HG03280 (cell line): ENCODE measurements around the gene SMTNL1.
"Not testable (repeated sequence)": the region's sequence is repeated elsewhere in the genome, so short reads cannot be mapped to it uniquely, and the experiment has no call there.

Experiments used
- ATAC-seq: cut with Tn5 transposase; IDR thresholded peaks from one replicate; pipeline ENCODE4 v1.9.1; 2021; ENCODE audit warnings: mild to moderate bottlenecking, moderate library complexity; ENCODE audit not compliant: unreplicated experiment

SMTNL1 gene

GRCh38 chr11:57508341-57509170 is 28.8 kb upstream of the SMTNL1 start:
- no peak for ATAC-seq

GRCh38 chr11:57511741-57512430 is 25.5 kb upstream of the SMTNL1 start:
- no peak for ATAC-seq

DNA sequence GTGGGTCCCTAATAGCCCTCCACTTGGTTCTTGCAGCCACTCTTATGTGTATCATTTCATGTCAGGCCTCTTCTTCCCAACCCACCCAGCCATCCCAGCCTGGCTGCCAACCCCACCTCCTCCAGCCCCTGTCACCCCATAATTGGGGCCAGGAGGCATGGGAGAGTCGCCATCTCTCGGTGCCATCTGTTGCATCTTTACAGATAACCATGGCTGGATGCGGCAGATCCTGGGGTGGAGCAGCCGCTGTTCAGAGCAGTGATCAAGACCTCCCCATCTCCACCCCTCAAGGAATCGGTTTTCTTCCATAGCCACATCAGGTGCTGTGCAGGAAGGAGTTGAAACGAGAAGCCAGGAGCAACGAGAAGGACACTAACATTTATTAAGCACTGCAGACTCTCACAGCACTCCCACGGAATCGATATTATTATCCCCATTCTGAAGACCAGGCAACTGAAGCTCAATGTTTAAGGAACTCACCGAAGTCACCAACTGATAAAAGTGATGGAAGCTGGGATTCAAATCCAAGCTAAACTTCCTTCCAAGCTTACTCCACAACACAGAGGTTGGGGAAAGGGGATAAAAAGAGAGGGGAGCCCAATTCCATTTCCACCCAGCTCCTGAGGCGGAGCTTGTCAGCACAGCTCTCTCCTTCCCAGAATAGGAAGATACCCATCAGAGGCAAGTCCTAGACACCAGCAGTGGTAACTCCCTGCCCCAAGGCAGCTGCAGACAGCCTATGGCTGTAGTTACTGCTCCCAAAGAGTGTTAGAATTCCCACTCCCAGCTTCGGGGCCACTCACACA is 24.5 kb upstream of the SMTNL1 start:
- ATAC-seq: no peak

DNA sequence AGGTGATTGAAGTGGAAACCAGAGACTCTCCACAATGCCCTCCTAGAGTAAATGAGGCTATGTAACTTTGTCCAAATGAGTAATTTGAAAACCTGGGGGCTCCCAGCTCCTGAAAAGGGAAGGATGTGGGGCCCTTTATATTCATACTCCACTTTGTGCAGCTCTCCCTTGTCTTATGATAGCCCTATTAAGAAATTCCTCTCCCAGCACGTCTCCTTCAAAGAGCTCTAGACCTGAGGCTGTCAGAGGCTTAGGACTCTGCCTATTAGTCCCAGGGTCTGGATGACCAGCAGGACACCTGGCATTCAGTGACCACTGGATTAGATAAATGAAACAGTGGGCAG is 24.0 kb upstream of the SMTNL1 start:
- no peak for ATAC-seq

DNA sequence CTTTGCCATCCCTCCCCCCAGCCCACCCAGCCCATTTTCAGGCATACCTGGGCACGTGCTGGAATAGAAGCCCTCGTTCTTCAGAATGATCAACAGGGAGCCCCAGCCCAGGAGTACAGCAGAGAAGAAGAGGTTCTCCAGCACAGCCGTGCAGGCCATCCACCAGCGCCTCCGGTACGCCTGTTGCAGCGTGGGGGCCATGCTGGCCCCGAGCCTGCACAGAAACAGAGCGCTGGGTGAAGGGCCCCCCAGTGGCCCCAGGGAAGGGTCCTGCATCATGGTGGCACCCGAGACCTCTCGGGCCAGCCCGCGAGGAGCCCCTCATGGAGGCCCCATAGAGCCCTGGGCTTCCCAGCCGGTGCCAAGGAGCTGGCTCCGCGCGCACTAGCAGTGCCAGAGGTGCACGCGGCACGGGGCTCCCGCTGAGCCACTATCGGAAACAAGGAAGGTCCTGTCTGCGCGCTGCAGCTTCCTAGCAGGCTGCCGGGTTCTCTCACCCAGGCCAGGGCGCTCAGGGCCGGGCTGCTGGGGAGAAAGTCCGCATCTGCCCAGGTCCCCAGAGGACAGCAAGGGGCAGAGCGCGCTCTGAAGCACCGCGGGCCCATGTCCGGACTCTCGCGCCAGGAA is 23.4 kb upstream of the SMTNL1 start:
- ATAC-seq: peak; percentile 36

- ATAC-seq: peak; percentile 44
Observed at GRCh38 chr11:57514538-57515331, 22.7 kb upstream of the SMTNL1 start.

DNA sequence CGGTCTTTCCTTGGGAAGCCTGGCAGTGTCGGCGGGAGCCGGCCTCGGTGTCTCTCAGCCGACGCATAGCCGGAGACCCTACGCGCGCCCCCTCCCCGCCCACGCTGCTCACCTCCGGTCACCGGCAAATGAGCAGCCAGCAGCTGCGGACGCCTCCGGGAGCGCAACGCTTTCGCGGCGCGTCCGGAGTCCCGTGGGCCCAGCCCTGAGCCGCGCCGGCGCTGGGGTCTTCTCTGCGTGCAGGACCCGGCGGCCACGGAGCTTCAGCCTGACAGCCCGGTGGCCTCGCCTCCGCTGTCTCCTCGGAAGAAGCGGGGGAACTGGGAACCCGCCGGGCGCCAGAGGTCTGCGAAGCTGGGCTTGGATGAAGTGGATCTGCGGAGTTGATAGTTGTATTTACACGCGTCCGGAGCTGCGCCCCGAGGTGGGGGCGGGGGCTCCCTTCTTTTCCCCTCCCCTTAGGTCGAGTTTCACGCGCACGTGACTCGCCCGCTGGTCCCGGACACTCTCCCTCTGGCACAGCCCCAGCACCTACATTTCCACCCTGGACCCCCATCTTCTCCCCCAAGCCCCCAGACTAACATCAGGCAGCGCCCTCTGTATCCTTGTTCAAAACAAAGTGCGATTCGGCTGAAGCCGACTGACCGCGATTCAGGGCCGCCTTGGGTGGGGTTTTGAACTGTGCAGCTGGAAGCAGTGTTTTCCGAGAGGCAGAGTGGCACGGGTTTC is 21.9 kb upstream of the SMTNL1 start, which contains the start of gene SLC43A1:
Gene SLC43A1, minus strand, starts transcription at position 371 of the 729 bp plus-strand sequence. CDS start 1,591 bp downstream, outside the sequence.
- peak; percentile 51 for ATAC-seq

DNA sequence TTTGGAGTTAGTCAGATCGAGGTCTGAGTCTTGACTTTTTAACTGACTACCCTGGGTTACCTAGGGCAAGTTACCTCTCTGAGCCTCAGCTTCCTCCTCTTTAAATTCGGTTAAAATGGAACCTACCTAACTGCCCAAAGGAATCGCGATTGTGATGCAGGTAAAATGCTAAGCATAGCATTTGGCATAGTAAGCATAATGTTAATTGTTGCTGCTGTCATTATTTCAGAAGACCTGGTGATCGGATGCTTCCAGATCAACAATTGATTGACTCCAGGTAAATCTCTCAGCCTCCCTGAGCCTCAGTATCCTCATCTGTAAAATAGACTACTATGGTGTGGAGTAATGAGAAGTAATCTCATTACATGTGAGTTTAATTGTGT is 21.3 kb upstream of the SMTNL1 start:
- ATAC-seq: no peak

GRCh38 chr11:57521116-57521515 is 16.3 kb upstream of the SMTNL1 start:
- no peak for ATAC-seq

GRCh38 chr11:57523419-57523818 is 14.0 kb upstream of the SMTNL1 start:
- no peak for ATAC-seq

DNA sequence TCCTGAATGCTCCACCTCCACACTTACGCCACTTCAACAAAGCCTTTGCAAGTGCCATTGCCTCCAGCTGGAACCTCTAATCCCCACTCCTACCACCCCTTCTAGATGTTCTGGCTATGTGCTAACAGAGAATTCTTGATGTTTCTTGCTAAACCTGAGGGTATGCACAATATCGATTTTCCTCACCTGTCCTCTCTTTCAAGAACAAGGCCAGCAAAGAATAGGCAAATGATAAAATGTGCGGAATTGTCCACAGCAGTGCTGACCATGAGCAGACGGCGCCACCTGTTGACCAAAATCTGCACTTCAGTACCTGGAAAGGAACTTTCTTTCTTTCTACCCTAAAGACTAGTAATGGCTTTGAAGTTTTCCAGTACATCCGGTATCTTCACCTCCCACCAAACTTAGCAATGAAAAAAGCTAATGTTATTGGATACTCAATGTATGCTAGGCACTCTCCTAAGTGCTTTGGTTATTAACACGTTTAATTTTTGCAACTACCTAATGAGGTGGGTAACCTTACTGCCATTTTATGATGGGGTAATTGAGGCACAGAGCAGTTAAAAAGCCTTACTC is 10.3 kb upstream of the SMTNL1 start:
- ATAC-seq: no peak

DNA sequence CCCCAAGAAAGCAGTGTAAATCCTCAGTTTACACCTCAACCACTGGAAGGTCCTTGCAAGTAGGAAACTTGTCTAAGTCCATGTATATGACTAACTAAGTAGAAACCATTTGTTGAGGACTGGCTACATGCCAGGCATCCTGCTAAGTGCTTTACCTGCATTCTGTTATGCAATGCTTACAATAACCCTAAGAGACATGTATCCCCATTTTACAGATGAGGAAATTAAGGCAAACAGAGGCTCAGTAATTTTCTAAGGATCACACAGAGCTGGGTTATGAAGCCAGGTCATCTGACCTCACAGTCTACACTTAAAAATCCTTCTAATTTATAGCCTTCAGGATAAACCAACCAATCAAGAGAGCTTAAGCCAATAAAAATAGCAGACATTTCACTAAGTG is 8.4 kb upstream of the SMTNL1 start:
- no peak for ATAC-seq

GRCh38 chr11:57530215-57530595 is 7.2 kb upstream of the SMTNL1 start:
- ATAC-seq: peak; percentile 1

- peak; percentile 98 for ATAC-seq
Observed at GRCh38 chr11:57530596-57531507, 6.5 kb upstream of the SMTNL1 start, which contains the start of gene TIMM10. Gene TIMM10, minus strand, starts transcription at chr11:57530754. Its CDS starts 565 bp downstream, at chr11:57530189.

GRCh38 chr11:57534449-57534848 is 2.9 kb upstream of the SMTNL1 start:
- ATAC-seq: not testable (repeated sequence)

DNA sequence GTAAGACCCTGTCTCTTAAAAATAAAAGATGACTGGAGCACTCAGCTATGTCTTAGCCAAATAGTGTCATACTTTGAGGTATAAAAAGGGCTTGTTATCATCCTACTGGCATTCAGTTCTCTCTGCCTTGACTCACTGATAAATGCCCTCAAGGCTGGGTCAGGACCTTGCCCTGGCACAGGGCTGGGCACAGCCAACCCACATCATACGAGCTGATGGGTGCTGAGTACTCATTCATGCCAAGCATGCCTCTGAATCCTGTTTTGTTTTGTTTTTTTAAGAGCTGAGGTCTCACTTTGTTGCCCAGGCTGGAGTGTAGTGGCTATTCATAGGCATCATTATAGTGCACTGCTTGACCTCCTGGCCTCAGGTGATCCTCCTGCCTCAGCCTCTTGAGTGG is 1.9 kb downstream of the SMTNL1 start:
- ATAC-seq: no peak

DNA sequence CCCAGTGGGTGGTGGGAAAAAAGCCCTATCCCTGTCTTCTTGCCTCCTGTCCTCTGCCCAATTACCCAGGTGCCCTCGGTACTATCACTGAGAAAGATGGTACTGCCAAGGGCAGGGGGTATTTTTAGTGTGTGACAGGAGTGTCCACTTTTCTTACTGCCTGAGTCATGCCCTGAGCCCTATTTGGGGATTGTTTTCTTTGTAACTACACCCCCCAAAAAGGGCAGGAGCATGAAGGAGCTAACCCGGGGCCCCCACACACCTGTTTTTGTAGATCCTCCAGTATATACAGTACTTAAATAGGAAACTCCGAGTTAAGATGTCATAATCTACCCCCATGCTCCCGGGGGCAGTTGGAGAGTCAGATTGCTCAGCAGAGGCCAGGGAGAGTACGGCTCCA is 3.8 kb downstream of the SMTNL1 start:
- ATAC-seq: no peak

- no peak for ATAC-seq
Observed at GRCh38 chr11:57542582-57542981, 5.2 kb downstream of the SMTNL1 start.
